Prostate gland (tissue), 2 donors: ENCODE results near the gene TUBB. TPM values are rescaled to one million over a fixed set of nuclear protein-coding genes. Genes with fewer than 3 reads are reported as not detected.

ENCODE experiments used
- DNase-seq: peaks from one replicate; pipeline ENCODE4 v3.0.0-alpha.2; 2019; ENCODE audit warnings: low spot score
- H3K27ac ChIP-seq, 2 donors: fragments of 200-600 bp; sonication (generic); 2 replicates each; pipeline ENCODE4 v1.5.1; 2017 to 2019
- H3K27me3 ChIP-seq: fragments of 200-600 bp; sonication (generic); replicated peaks from 2 replicates; pipeline ENCODE4 v1.5.1; 2019; ENCODE audit not compliant: insufficient read depth
- H3K36me3 ChIP-seq, 2 donors: fragments of 200-600 bp; sonication (generic); 1 replicate in 1 of 2; 2 replicates in 1 of 2; pipeline versions ENCODE4 v1.5.1 to v1.8.1; 2017 to 2019
- H3K4me1 ChIP-seq: fragments of 200-600 bp; sonication (generic); replicated peaks from 2 replicates; pipeline ENCODE4 v1.5.1; 2019
- H3K4me3 ChIP-seq, 2 donors: fragments of 200-600 bp; sonication (generic); 2 replicates each; pipeline ENCODE4 v1.5.1; 2017 to 2019
- H3K9me3 ChIP-seq: fragments of 200-600 bp; sonication (generic); 2 replicates; pipeline ENCODE4 v1.5.1; 2017
- POLR2A ChIP-seq: fragments of 450-650 bp; IDR thresholded peaks from one replicate; pipeline ENCODE4 v1.6.1; 2016; ENCODE audit warnings: antibody characterized with exemption, mild to moderate bottlenecking
- POLR2AphosphoS5 ChIP-seq: sonication (generic); formaldehyde crosslinking; IDR thresholded peaks from one replicate; pipeline ENCODE4 v1.6.1; 2017; ENCODE audit warnings: antibody characterized with exemption
- WGBS: methylation state at CpG from one replicate; pipeline ENCODE4 v1.1.5; 2018; 5-methylcytosine and 5-hydroxymethylcytosine counted together
- intact Hi-C: fragments of 100-400 bp; cut with DNase I; formaldehyde crosslinking; loops from one replicate; pipeline ENCODE4 v1.14.2; 2022
- total RNA-seq, 2 donors: library from RNA; depleted of rRNA; stranded (reverse); fragments of >200 nt; gene quantifications; one replicate each; pipeline ENCODE4 v1.1.0, GENCODE V29; 2016
- TF ChIP-seq, protein P1 (sequence below), 4 experiments: fragments of 200-600 bp in 2 of 4; fragments of 450-650 bp in 2 of 4; sonication (generic) in 2 of 4; IDR thresholded peaks; 1 replicate in 3 of 4; 2 replicates in 1 of 4; pipeline ENCODE4 v1.5.1; 2016 to 2019; ENCODE audit warnings: antibody characterized with exemption in 4 of 4, mild to moderate bottlenecking in 2 of 4, moderate library complexity in 2 of 4

The TUBB gene
- total RNA-seq, 2 donors from 2014 or later = 196 to 270 TPM

DNA sequence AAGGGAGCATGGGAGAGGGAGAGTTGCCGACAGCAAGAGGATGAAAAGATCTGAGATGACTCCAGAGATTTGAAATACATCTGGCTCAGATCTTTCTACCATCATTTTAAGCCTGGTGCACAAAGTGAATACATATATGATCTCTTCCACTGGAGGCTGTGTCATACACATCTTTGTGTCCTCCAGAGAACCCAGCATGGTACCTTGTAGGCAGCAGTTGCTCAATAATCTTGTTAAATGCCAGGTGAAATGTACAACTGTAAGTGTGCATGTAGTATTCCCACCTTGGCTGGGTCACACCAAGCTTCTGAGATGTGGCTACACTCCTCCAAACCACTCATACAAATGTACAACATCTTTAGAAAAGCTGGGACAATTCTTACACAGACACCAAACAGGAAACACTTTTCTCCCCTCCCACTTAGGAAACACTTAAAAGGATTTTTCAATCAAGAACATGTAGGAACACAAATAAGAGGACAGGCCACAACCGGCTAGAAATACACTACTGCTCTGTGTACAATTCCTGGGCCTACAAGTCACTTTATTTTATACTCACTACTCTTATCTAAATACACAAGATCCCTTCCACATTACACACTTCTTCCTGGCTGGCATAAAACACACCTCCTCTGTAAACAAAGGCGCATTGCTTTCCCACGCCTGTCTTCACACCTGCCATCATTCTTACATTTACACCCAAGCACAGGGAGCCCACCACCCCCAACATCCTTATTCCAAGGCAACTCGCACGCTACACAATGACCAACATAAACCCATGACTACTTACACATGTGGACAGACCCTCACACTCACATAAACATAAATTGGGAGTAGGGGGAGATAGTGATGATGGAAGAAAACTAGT, 28.0 kb downstream of the TUBB start:
- Histone ChIP-seq H3K4me3 (no peak overlapping the region), H3K27ac (peak overlapping the region; percentile 23 to 39), H3K27me3 (no peaks in the 10 kb centered on the region), H3K36me3 (no peaks in the 10 kb centered on the region), H3K4me1 (no peaks in the 10 kb centered on the region), H3K9me3 (no peaks in the 10 kb centered on the region)
- TF ChIP-seq POLR2A (no peak), POLR2AphosphoS5 (peak; percentile 68)
- intact Hi-C loops = no loop called here
- peak; percentile 49 for DNase-seq
- WGBS = 46% methylated on average over 6 of the region's 6 CpGs

DNA sequence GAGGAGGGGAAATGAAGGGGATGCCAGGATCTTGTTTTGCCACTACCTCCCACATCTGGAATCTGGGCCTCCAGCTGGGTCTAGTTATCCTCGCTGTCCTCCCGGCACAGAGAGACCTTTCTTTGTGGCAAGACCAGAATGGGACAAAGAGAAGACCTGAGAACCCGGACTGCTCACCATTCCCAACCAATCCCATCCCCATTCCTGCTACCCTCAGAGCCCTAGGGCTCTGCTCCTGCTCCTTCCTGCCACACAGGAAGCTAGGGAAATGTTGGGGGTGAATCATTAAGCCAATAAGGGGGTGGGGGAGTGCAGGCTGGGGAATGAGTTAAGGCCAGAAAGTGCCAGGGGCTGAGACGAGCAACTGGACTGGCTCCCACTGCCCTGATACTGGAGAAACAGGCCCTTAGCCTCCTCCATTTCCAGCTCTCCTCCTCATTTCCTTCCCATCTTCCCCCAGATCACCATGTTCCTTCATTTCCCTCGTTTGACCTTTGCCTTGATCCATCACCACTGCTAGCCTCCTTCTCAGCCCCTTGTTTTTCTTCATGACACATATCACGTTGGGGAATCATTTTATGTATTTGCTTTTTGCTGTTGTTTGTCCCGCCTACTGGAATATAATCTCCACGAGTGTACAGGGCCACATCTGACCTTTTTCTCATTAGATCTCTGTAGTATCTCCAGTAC, 28.8 kb downstream of the TUBB start:
- Histone ChIP-seq H3K27ac (peak overlapping the region; percentile 23 to 39), H3K27me3 (no peaks in the 10 kb centered on the region), H3K4me1 (no peaks in the 10 kb centered on the region), H3K9me3 (no peaks in the 10 kb centered on the region), H3K4me3 (no peak overlapping the region), H3K36me3 (no peaks in the 10 kb centered on the region)
- TF ChIP-seq, protein P1, sequence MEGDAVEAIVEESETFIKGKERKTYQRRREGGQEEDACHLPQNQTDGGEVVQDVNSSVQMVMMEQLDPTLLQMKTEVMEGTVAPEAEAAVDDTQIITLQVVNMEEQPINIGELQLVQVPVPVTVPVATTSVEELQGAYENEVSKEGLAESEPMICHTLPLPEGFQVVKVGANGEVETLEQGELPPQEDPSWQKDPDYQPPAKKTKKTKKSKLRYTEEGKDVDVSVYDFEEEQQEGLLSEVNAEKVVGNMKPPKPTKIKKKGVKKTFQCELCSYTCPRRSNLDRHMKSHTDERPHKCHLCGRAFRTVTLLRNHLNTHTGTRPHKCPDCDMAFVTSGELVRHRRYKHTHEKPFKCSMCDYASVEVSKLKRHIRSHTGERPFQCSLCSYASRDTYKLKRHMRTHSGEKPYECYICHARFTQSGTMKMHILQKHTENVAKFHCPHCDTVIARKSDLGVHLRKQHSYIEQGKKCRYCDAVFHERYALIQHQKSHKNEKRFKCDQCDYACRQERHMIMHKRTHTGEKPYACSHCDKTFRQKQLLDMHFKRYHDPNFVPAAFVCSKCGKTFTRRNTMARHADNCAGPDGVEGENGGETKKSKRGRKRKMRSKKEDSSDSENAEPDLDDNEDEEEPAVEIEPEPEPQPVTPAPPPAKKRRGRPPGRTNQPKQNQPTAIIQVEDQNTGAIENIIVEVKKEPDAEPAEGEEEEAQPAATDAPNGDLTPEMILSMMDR (IDR thresholded peaks at IDR 0.05) = no peak
- TF ChIP-seq POLR2AphosphoS5 = no peak
- TF ChIP-seq POLR2A = no peak
- intact Hi-C loops = no loop called here
- WGBS = 55% methylated on average over 8 of the region's 8 CpGs
- no peak for DNase-seq

DNA sequence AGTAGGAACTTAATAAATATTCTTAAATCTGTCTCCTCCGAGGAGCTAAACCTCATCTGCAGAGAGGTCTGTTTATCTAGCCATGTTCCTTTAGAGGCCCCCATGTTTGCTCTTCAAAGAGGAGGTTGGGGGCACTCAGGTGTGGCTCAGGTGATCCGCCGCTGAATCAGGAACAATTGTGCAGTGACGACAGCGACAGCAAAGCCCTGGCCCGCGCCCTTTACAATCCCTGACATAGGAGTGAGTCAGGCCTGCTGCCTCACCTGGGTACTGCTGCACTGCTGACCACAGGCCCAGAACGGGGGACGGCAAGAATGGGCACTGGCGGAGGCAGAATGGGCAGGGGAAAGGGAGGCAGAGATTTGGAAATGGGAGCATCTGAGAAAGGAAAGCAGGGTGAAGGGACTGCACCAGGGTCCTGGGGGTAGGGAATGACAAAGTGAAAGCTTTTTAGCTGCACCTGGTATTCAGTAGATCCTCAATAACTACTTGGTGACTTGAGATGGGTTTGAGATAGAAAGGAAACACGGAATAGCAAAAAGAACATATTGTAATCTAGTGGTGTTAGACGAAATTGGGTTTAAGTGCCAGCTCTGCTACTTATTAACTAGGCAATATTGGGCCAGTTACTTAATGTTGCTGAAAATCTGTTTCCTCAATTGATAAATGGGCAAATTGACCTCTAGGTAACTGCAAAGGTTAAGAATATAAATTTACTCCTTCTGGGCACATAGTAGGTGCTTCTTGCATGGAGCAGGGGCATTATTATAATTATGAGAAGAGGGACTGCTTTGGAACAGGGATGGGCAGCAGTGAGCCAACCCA, 29.6 kb downstream of the TUBB start:
- H3K36me3 ChIP-seq = no peaks in the 10 kb centered on the region
- no peaks in the 10 kb centered on the region for H3K27me3 ChIP-seq
- no peak overlapping the region for H3K4me3 ChIP-seq
- no peak for DNase-seq
- peak overlapping the region; percentile 9 to 39 for H3K27ac ChIP-seq
- no peaks in the 10 kb centered on the region for H3K4me1 ChIP-seq
- intact Hi-C loops = no loop called here
- TF ChIP-seq POLR2AphosphoS5 (no peak), POLR2A (peak; percentile 45)
- TF ChIP-seq, protein P1 (IDR thresholded peaks at IDR 0.05) = no peak
- H3K9me3 ChIP-seq = no peaks in the 10 kb centered on the region
- 71% methylated on average over 12 of the region's 12 CpGs for WGBS

DNA sequence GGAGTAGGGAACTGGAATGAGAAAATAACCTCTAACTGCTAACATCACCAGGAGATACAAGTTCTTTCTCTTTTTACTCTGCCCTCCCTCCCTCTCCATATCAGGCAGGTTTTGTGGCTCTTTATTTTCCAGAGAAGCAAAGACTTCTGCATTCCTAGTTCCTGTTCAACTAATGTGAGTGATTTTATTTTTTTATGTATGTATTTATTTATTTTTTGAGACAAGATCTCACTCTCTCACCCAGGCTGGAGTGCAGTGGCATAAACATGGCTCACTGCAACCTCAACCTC, 30.2 kb downstream of the TUBB start:
- intact Hi-C loops = no loop called here
- Histone ChIP-seq H3K4me1 (no peaks in the 10 kb centered on the region), H3K27me3 (no peaks in the 10 kb centered on the region), H3K4me3 (no peak overlapping the region), H3K27ac (peak overlapping the region; percentile 9 to 39), H3K36me3 (no peaks in the 10 kb centered on the region), H3K9me3 (no peaks in the 10 kb centered on the region)
- TF ChIP-seq, protein P1 (IDR thresholded peaks at IDR 0.05) = no peak
- TF ChIP-seq POLR2AphosphoS5 (no peak), POLR2A (no peak)
- DNase-seq = no peak
